Omental fat pad (tissue), 4 donors: Measurements from ENCODE around the gene ESYT2. TPM values are rescaled to one million over a fixed set of nuclear protein-coding genes. Genes with fewer than 3 reads are reported as not detected.

Experiments used
- ATAC-seq: fragments of 150-250 bp; one replicate; pipeline ENCODE4 v1.9.1; 2016; ENCODE audit warnings: mild to moderate bottlenecking, moderate library complexity; ENCODE audit not compliant: low FRiP score
- DNase-seq: peaks from one replicate; pipeline ENCODE4 v3.0.0-alpha.2; 2019; ENCODE audit warnings: low spot score
- CTCF ChIP-seq, 3 donors: fragments of 450-650 bp; IDR thresholded peaks; one replicate each; pipeline ENCODE4 v1.5.1; 2016 to 2017; ENCODE audit warnings: antibody characterized with exemption in 3 of 3, mild to moderate bottlenecking in 3 of 3, moderate library complexity in 2 of 3
- total RNA-seq, 4 donors: library from RNA; depleted of rRNA; stranded (reverse); fragments of >200 nt; gene quantifications; one replicate each; pipeline ENCODE4 v1.1.0, GENCODE V29; 2016

Gene ESYT2
- total RNA-seq, 4 donors from 2014 or later = 81.9 to 151 (median 112) TPM

GRCh38 chr7:158695056-158695455 lies 134.3 kb downstream of the ESYT2 start:
- DNase-seq = no peak
- no peak for ATAC-seq

GRCh38 chr7:158694650-158695049 lies 134.7 kb downstream of the ESYT2 start:
- DNase-seq = no peak
- TF ChIP-seq CTCF (IDR thresholded peaks at IDR 0.05) = no peak
- no peak for ATAC-seq

More at GRCh38 chr7:158695056-158695455, 134.3 kb downstream of the ESYT2 start:
- no peak for TF ChIP-seq CTCF (IDR thresholded peaks at IDR 0.05)

- no peak for ATAC-seq
- no peak for DNase-seq
- TF ChIP-seq CTCF (IDR thresholded peaks at IDR 0.05) = no peak
Observed at GRCh38 chr7:158689488-158689887, 139.8 kb downstream of the ESYT2 start.

GRCh38 chr7:158687406-158687805 lies 141.9 kb downstream of the ESYT2 start:
- ATAC-seq (no peak), DNase-seq (no peak)
- no peak for TF ChIP-seq CTCF (IDR thresholded peaks at IDR 0.05)

- ATAC-seq = no peak
- TF ChIP-seq CTCF (IDR thresholded peaks at IDR 0.05) = no peak
- no peak for DNase-seq
Observed at GRCh38 chr7:158685693-158686092, 143.6 kb downstream of the ESYT2 start.

GRCh38 chr7:158684329-158684728 lies 145.0 kb downstream of the ESYT2 start:
- ATAC-seq = no peak
- TF ChIP-seq CTCF (IDR thresholded peaks at IDR 0.05) = no peak

GRCh38 chr7:158683541-158683940 lies 145.8 kb downstream of the ESYT2 start:
- no peak for DNase-seq
- no peak for ATAC-seq

More at GRCh38 chr7:158684329-158684728, 145.0 kb downstream of the ESYT2 start:
- no peak for DNase-seq

More at GRCh38 chr7:158683541-158683940, 145.8 kb downstream of the ESYT2 start:
- TF ChIP-seq CTCF (IDR thresholded peaks at IDR 0.05) = no peak
